ENCODE data around the gene LRRC52.

The LRRC52 gene

GRCh38 chr1:165537356-165538109 lies 6.3 kb upstream of the LRRC52 start:
- peak in 1 of 2 donors; percentile 15 for DNase-seq

- DNase-seq = no peak
Measured at GRCh38 chr1:165539306-165539705, 4.5 kb upstream of the LRRC52 start.

GRCh38 chr1:165539908-165540307 lies 3.9 kb upstream of the LRRC52 start:
- DNase-seq = no peak

GRCh38 chr1:165542015-165542631 lies 1.7 kb upstream of the LRRC52 start:
- no peak for DNase-seq

GRCh38 chr1:165542647-165543046 lies 1.2 kb upstream of the LRRC52 start:
- DNase-seq = no peak

- DNase-seq = no peak
Measured at GRCh38 chr1:165544996-165545395, 1.2 kb downstream of the LRRC52 start.

GRCh38 chr1:165545974-165546373 lies 2.2 kb downstream of the LRRC52 start:
- no peak for DNase-seq

GRCh38 chr1:165549973-165550372 lies 6.2 kb downstream of the LRRC52 start:
- no peak for DNase-seq

- DNase-seq = no peak
Measured at GRCh38 chr1:165551469-165551868, 7.7 kb downstream of the LRRC52 start.

GRCh38 chr1:165560883-165561656 lies 17.3 kb downstream of the LRRC52 start:
- no peak for DNase-seq

- DNase-seq = no peak
Measured at GRCh38 chr1:165562571-165562970, 18.8 kb downstream of the LRRC52 start.

- DNase-seq = no peak
Measured at GRCh38 chr1:165563551-165563950, 19.8 kb downstream of the LRRC52 start.

- DNase-seq = no peak
Measured at GRCh38 chr1:165564561-165564960, 20.8 kb downstream of the LRRC52 start.

- DNase-seq = no peak
Measured at GRCh38 chr1:165565751-165566490, 22.1 kb downstream of the LRRC52 start.

GRCh38 chr1:165570078-165570477 lies 26.3 kb downstream of the LRRC52 start:
- DNase-seq = no peak

GRCh38 chr1:165573787-165574186 lies 30.0 kb downstream of the LRRC52 start:
- no peak for DNase-seq

- DNase-seq = no peak
Measured at GRCh38 chr1:165574295-165574694, 30.5 kb downstream of the LRRC52 start.

- DNase-seq = no peak
Measured at GRCh38 chr1:165575468-165576099, 31.8 kb downstream of the LRRC52 start.

GRCh38 chr1:165576536-165576935 lies 32.7 kb downstream of the LRRC52 start:
- DNase-seq = no peak

- DNase-seq = no peak
Measured at GRCh38 chr1:165577707-165578106, 33.9 kb downstream of the LRRC52 start.

GRCh38 chr1:165580931-165581871 lies 37.4 kb downstream of the LRRC52 start:
- no peak for DNase-seq
